Astrocyte (in vitro differentiated cells and primary cell): ENCODE measurements around the gene PAX6.

Experiments
- EZH2 ChIP-seq: IDR thresholded peaks from 2 replicates; pipeline ENCODE4 v1.6.1; 2012; ENCODE audit warnings: mild to moderate bottlenecking, low read length, inconsistent platforms; ENCODE audit not compliant: insufficient read depth
- TF ChIP-seq, protein P1 (sequence below): IDR thresholded peaks from 2 replicates; pipeline ENCODE4 v1.5.1; 2011; ENCODE audit warnings: low read depth, mild to moderate bottlenecking, inconsistent platforms, low read length, moderate library complexity; ENCODE audit not compliant: insufficient read depth

DNA sequence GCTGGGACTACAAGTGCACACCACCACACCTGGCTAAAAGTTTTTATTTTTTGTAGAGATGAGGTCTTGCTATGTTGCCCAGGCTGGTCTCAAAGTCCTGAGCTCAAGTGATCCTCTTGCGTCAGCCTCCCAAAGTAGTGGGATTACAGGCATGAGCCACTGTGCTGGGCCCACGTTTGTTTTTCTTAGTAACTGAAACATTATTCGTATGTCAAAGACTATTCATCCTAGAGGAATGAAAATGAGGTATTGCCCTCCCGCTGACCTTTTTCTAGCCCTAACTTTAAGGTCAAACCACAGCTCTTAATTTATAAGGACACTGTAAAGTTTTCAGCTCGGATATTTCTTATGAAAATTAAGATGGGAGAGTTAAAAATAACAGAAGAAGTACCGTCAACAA, 33.2 kb upstream of the PAX6 start:
- TF ChIP-seq, protein P1, sequence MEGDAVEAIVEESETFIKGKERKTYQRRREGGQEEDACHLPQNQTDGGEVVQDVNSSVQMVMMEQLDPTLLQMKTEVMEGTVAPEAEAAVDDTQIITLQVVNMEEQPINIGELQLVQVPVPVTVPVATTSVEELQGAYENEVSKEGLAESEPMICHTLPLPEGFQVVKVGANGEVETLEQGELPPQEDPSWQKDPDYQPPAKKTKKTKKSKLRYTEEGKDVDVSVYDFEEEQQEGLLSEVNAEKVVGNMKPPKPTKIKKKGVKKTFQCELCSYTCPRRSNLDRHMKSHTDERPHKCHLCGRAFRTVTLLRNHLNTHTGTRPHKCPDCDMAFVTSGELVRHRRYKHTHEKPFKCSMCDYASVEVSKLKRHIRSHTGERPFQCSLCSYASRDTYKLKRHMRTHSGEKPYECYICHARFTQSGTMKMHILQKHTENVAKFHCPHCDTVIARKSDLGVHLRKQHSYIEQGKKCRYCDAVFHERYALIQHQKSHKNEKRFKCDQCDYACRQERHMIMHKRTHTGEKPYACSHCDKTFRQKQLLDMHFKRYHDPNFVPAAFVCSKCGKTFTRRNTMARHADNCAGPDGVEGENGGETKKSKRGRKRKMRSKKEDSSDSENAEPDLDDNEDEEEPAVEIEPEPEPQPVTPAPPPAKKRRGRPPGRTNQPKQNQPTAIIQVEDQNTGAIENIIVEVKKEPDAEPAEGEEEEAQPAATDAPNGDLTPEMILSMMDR = no peak
- TF ChIP-seq EZH2 = no peak
